GM18505 (cell line): Measurements from ENCODE around the gene GNG13.
"Not testable (repeated sequence)": the region's sequence is repeated elsewhere in the genome, so short reads cannot be mapped to it uniquely, and the experiment has no call there.

Experiments
- ATAC-seq: cut with Tn5 transposase; IDR thresholded peaks from one replicate; pipeline ENCODE4 v1.9.1; 2021; ENCODE audit not compliant: unreplicated experiment
- POLR2A ChIP-seq: IDR thresholded peaks from 4 replicates; pipeline ENCODE4 v1.6.1; 2011; ENCODE audit warnings: borderline replicate concordance; ENCODE audit not compliant: insufficient read depth, insufficient read length; ENCODE audit errors: extremely low read depth

Gene GNG13

GRCh38 chr16:781346-782010 is 19.1 kb downstream of the GNG13 start:
- no peak for ATAC-seq
- TF ChIP-seq POLR2A: no peak

GRCh38 chr16:780296-780695 is 20.2 kb downstream of the GNG13 start:
- TF ChIP-seq POLR2A: no peak
- no peak for ATAC-seq

GRCh38 chr16:779561-779960 is 21.0 kb downstream of the GNG13 start:
- ATAC-seq: no peak
- no peak for TF ChIP-seq POLR2A

- no peak for TF ChIP-seq POLR2A
- ATAC-seq: no peak
Measured at GRCh38 chr16:778909-779527, 21.5 kb downstream of the GNG13 start.

GRCh38 chr16:778447-778846 is 22.1 kb downstream of the GNG13 start:
- no peak for ATAC-seq
- no peak for TF ChIP-seq POLR2A

- TF ChIP-seq POLR2A: no peak
- no peak for ATAC-seq
Measured at GRCh38 chr16:777826-778225, 22.7 kb downstream of the GNG13 start.

GRCh38 chr16:776824-777223 is 23.7 kb downstream of the GNG13 start:
- no peak for ATAC-seq
- no peak for TF ChIP-seq POLR2A

- ATAC-seq: not testable (repeated sequence)
Measured at GRCh38 chr16:776298-776697, 24.2 kb downstream of the GNG13 start.

- no peak for TF ChIP-seq POLR2A
- no peak for ATAC-seq
Measured at GRCh38 chr16:775236-775796, 25.2 kb downstream of the GNG13 start.

GRCh38 chr16:774086-775001 is 26.2 kb downstream of the GNG13 start:
- ATAC-seq: no peak
- TF ChIP-seq POLR2A: no peak

- no peak for TF ChIP-seq POLR2A
Measured at GRCh38 chr16:772959-773358, 27.6 kb downstream of the GNG13 start.

GRCh38 chr16:770411-770810 is 30.1 kb downstream of the GNG13 start:
- no peak for ATAC-seq
- TF ChIP-seq POLR2A: no peak

More at GRCh38 chr16:772959-773358, 27.6 kb downstream of the GNG13 start:
- ATAC-seq: no peak

- ATAC-seq: no peak
- no peak for TF ChIP-seq POLR2A
Measured at GRCh38 chr16:769934-770333, 30.6 kb downstream of the GNG13 start.
